NCI-H2107 (cell line): ENCODE measurements around the gene LGR6.
"Not testable (repeated sequence)": the region's sequence is repeated elsewhere in the genome, so short reads cannot be mapped to it uniquely, and the experiment has no call there.

ENCODE experiments used
- DNase-seq: peaks from one replicate; lab custom pipeline; 2025; lab: John Stamatoyannopoulos, UW

LGR6 gene

GRCh38 chr1:202159534-202160371, 33.8 kb upstream of the LGR6 start:
- DNase-seq = no peak

- DNase-seq = no peak
Observed at GRCh38 chr1:202160377-202160940, 33.1 kb upstream of the LGR6 start, which contains the start of gene PTPN7. TSS of gene PTPN7 (minus strand) at chr1:202160602. CDS start at chr1:202159402, 1,200 bp downstream.

- no peak for DNase-seq
Observed at GRCh38 chr1:202161151-202162046, 32.2 kb upstream of the LGR6 start.

- no peak for DNase-seq
Observed at GRCh38 chr1:202162047-202162417, 31.6 kb upstream of the LGR6 start.

GRCh38 chr1:202162418-202163280, 30.9 kb upstream of the LGR6 start:
- no peak for DNase-seq

- no peak for DNase-seq
Observed at GRCh38 chr1:202163281-202164270, 30.0 kb upstream of the LGR6 start.

GRCh38 chr1:202164271-202165037, 29.1 kb upstream of the LGR6 start:
- no peak for DNase-seq

- DNase-seq = no peak
Observed at GRCh38 chr1:202165267-202165941, 28.2 kb upstream of the LGR6 start.

GRCh38 chr1:202165942-202166843, 27.4 kb upstream of the LGR6 start:
- no peak for DNase-seq

GRCh38 chr1:202167054-202167453, 26.5 kb upstream of the LGR6 start:
- DNase-seq = not testable (repeated sequence)

GRCh38 chr1:202167708-202168415, 25.7 kb upstream of the LGR6 start:
- DNase-seq = no peak

- DNase-seq = no peak
Observed at GRCh38 chr1:202168861-202169260, 24.7 kb upstream of the LGR6 start.

- DNase-seq = no peak
Observed at GRCh38 chr1:202170726-202171125, 22.9 kb upstream of the LGR6 start.

- DNase-seq = no peak
Observed at GRCh38 chr1:202171292-202172014, 22.1 kb upstream of the LGR6 start.

- DNase-seq = no peak
Observed at GRCh38 chr1:202172015-202172355, 21.6 kb upstream of the LGR6 start.

GRCh38 chr1:202173993-202174392, 19.6 kb upstream of the LGR6 start:
- no peak for DNase-seq
